ENCODE data around the gene PRDX5. TPM values are rescaled to one million over a fixed set of nuclear protein-coding genes. Genes with fewer than 3 reads are reported as not detected.

The PRDX5 gene
- total and polyA plus RNA-seq, 9 of the 15 experiments (the other 6 are each of a cell fraction or from before 2014, with no cell fraction given): 40.8 to 327 (median 204) TPM

DNA sequence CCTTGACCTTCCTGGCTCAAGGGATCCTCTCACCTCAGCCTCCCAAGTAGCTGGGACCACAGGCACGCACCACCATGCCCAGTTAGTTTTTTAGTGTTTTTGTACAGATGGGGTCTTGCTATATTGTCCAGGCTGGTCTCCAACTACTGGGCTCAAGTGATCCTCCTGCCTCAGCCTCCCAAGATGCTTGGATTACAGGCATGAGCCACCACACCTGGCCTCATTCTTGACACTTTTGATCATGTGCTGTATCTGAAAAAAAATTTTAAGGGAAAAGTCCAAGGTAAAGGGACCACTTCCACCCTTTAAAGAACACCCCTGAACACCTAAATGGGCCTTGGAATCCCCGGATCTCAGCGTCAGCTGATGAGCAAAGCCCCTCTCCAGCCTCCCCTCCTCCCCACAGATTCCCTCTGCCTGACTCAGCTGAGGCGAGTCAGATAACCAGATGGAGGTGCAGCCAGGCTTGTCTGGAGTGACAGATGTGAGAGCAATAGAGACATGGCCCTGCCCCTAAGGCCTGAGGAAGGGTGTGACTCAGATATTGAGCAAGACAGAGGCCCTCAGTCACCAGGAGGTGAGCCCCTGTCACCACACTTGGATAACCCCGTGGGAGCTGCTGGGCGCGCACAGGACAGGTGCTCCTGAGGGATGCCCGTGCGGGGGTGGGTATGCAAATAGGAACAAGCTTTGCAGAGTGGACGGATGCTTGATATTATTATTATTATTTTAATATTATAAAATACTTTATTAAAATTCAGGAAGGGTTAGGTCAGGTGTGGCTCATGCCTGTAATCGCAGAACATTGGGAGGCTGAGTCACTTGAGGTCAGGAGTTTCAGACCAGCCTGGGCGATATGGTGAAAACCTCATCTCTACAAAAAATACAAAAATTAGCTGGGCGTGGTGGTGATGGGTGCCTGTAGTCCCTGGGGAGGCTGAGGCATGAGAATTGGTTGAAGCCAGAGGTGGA lies 17.1 kb downstream of the PRDX5 start (continued):
- TF ChIP-seq CHD4 (IDR thresholded peaks at IDR 0.05; ENCODE audit: insufficient read depth, insufficient replicate concordance, low read depth, low read length, poor library complexity, severe bottlenecking) (peak; percentile 33), ZNF444 (CRISPR knock-in tag; IDR thresholded peaks at IDR 0.05) (0 out of 2 replicates have a peak, but pooled peaks have one; percentile 20), TOE1 (IDR thresholded peaks at IDR 0.05; ENCODE audit: borderline replicate concordance) (peak; percentile 88), TOE1 (CRISPR knock-in tag; IDR thresholded peaks at IDR 0.05; ENCODE audit: borderline replicate concordance, low read depth) (no peak), DDX20 (tag; IDR thresholded peaks at IDR 0.05; ENCODE audit: low read depth) (no peak), PHF20 (IDR thresholded peaks at IDR 0.05; ENCODE audit: partially characterized antibody) (peak; percentile 62), YY1 (IDR thresholded peaks at IDR 0.05; ENCODE audit: borderline replicate concordance in 1 of 3, control insufficient read depth in 1 of 3, extremely low read depth in 1 of 3, insufficient read depth in 3 of 3, insufficient read length in 1 of 3, insufficient replicate concordance in 2 of 3, low read depth in 1 of 3, low read length in 2 of 3) (peak in 2 of 3 experiments; percentile 29 to 39), DACH1 (IDR thresholded peaks at IDR 0.05; ENCODE audit: partially characterized antibody) (peak; percentile 99)
- TF ChIP-seq, protein P1, sequence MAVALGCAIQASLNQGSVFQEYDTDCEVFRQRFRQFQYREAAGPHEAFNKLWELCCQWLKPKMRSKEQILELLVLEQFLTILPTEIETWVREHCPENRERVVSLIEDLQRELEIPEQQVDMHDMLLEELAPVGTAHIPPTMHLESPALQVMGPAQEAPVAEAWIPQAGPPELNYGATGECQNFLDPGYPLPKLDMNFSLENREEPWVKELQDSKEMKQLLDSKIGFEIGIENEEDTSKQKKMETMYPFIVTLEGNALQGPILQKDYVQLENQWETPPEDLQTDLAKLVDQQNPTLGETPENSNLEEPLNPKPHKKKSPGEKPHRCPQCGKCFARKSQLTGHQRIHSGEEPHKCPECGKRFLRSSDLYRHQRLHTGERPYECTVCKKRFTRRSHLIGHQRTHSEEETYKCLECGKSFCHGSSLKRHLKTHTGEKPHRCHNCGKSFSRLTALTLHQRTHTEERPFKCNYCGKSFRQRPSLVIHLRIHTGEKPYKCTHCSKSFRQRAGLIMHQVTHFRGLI (CRISPR knock-in tag; IDR thresholded peaks at IDR 0.05): no peak
- TF ChIP-seq, protein P2, sequence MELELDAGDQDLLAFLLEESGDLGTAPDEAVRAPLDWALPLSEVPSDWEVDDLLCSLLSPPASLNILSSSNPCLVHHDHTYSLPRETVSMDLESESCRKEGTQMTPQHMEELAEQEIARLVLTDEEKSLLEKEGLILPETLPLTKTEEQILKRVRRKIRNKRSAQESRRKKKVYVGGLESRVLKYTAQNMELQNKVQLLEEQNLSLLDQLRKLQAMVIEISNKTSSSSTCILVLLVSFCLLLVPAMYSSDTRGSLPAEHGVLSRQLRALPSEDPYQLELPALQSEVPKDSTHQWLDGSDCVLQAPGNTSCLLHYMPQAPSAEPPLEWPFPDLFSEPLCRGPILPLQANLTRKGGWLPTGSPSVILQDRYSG (tag; conservative IDR thresholded peaks at IDR 0.05; ENCODE audit: low read depth): 0 out of 2 replicates have a peak, but pooled peaks have one; percentile 57
- TF ChIP-seq, protein P3, sequence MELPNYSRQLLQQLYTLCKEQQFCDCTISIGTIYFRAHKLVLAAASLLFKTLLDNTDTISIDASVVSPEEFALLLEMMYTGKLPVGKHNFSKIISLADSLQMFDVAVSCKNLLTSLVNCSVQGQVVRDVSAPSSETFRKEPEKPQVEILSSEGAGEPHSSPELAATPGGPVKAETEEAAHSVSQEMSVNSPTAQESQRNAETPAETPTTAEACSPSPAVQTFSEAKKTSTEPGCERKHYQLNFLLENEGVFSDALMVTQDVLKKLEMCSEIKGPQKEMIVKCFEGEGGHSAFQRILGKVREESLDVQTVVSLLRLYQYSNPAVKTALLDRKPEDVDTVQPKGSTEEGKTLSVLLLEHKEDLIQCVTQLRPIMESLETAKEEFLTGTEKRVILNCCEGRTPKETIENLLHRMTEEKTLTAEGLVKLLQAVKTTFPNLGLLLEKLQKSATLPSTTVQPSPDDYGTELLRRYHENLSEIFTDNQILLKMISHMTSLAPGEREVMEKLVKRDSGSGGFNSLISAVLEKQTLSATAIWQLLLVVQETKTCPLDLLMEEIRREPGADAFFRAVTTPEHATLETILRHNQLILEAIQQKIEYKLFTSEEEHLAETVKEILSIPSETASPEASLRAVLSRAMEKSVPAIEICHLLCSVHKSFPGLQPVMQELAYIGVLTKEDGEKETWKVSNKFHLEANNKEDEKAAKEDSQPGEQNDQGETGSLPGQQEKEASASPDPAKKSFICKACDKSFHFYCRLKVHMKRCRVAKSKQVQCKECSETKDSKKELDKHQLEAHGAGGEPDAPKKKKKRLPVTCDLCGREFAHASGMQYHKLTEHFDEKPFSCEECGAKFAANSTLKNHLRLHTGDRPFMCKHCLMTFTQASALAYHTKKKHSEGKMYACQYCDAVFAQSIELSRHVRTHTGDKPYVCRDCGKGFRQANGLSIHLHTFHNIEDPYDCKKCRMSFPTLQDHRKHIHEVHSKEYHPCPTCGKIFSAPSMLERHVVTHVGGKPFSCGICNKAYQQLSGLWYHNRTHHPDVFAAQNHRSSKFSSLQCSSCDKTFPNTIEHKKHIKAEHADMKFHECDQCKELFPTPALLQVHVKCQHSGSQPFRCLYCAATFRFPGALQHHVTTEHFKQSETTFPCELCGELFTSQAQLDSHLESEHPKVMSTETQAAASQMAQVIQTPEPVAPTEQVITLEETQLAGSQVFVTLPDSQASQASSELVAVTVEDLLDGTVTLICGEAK (IDR thresholded peaks at IDR 0.05): 0 out of 2 replicates have a peak, but pooled peaks have one; percentile 11
- TF ChIP-seq, protein P3 (CRISPR knock-in tag; IDR thresholded peaks at IDR 0.05): 0 out of 2 replicates have a peak, but pooled peaks have one; percentile 22
